GM12864 (cell line): ENCODE measurements around the gene CEP112.
A peak's percentile ranks its signal among the peaks of the same experiment; 100 is the strongest.

ENCODE experiments used
- DNase-seq: peaks from one replicate; pipeline ENCODE4 v3.0.0-alpha.2; 2011; ENCODE audit warnings: low read depth
- H3K4me3 ChIP-seq: 2 replicates; pipeline ENCODE4 v1.5.1; 2011; ENCODE audit warnings: mild to moderate bottlenecking, low read depth, low read length, control low read depth
- CTCF ChIP-seq: IDR thresholded peaks from 2 replicates; pipeline ENCODE4 v1.5.1; 2011; ENCODE audit warnings: low read depth, mild to moderate bottlenecking, moderate library complexity, low read length, control low read depth, inconsistent platforms; ENCODE audit errors: missing control alignments

Gene CEP112

GRCh38 chr17:66025551-66025950 lies 166.4 kb downstream of the CEP112 start:
- H3K4me3 ChIP-seq = no peak overlapping the region
- no peak for DNase-seq
- TF ChIP-seq CTCF = no peak

GRCh38 chr17:66021757-66022156 lies 170.2 kb downstream of the CEP112 start:
- H3K4me3 ChIP-seq = no peak overlapping the region
- peak; percentile 29 for TF ChIP-seq CTCF
- no peak for DNase-seq

GRCh38 chr17:66018786-66019185 lies 173.1 kb downstream of the CEP112 start:
- TF ChIP-seq CTCF = no peak
- DNase-seq = no peak
- no peak overlapping the region for H3K4me3 ChIP-seq

GRCh38 chr17:66016231-66016630 lies 175.7 kb downstream of the CEP112 start:
- TF ChIP-seq CTCF = no peak
- DNase-seq = no peak
- H3K4me3 ChIP-seq = no peak overlapping the region

GRCh38 chr17:66008680-66009079 lies 183.3 kb downstream of the CEP112 start:
- no peak overlapping the region for H3K4me3 ChIP-seq
- no peak for TF ChIP-seq CTCF
- DNase-seq = no peak

- no peak for DNase-seq
- TF ChIP-seq CTCF = no peak
Measured at GRCh38 chr17:66006654-66007053, 185.3 kb downstream of the CEP112 start.

GRCh38 chr17:66002812-66003211 lies 189.1 kb downstream of the CEP112 start:
- no peak for TF ChIP-seq CTCF
- no peak for DNase-seq

More at GRCh38 chr17:66006654-66007053, 185.3 kb downstream of the CEP112 start:
- H3K4me3 ChIP-seq = no peak overlapping the region

More at GRCh38 chr17:66002812-66003211, 189.1 kb downstream of the CEP112 start:
- H3K4me3 ChIP-seq = no peak overlapping the region
